IPS-18c (cell line): ENCODE results near the gene SPATA31C1.

ENCODE experiments used
- H3K4me3 ChIP-seq: 2 replicates; pipeline ENCODE4 v1.7.0; 2013; ENCODE audit warnings: low read depth, mild to moderate bottlenecking, low read length, moderate library complexity; ENCODE audit not compliant: insufficient read depth
- H3K9me3 ChIP-seq: one replicate; pipeline ENCODE4 v1.6.1; 2013; ENCODE audit warnings: mild to moderate bottlenecking, low read length, moderate library complexity; ENCODE audit not compliant: control insufficient read depth, insufficient read depth

The SPATA31C1 gene

GRCh38 chr9:87959916-87960581 lies 42.3 kb downstream of the SPATA31C1 start:
- no peaks in the 10 kb centered on the region for H3K9me3 ChIP-seq
- no peak overlapping the region for H3K4me3 ChIP-seq

GRCh38 chr9:87963770-87964169 lies 46.0 kb downstream of the SPATA31C1 start:
- Histone ChIP-seq H3K4me3 (no peak overlapping the region), H3K9me3 (no peaks in the 10 kb centered on the region)

GRCh38 chr9:87964826-87965225 lies 47.1 kb downstream of the SPATA31C1 start:
- H3K9me3 ChIP-seq: no peaks in the 10 kb centered on the region
- no peak overlapping the region for H3K4me3 ChIP-seq

- no peaks in the 10 kb centered on the region for H3K9me3 ChIP-seq
- no peak overlapping the region for H3K4me3 ChIP-seq
These were observed 50.4 kb downstream of the SPATA31C1 start for GRCh38 chr9:87968155-87968554.

GRCh38 chr9:87970602-87971001 lies 52.8 kb downstream of the SPATA31C1 start:
- H3K4me3 ChIP-seq: no peak overlapping the region
- H3K9me3 ChIP-seq: no peaks in the 10 kb centered on the region

GRCh38 chr9:87973122-87973521 lies 55.4 kb downstream of the SPATA31C1 start:
- Histone ChIP-seq H3K9me3 (no peaks in the 10 kb centered on the region), H3K4me3 (no peak overlapping the region)
